GM21529 (cell line): ENCODE data around the gene HLTF.

ENCODE experiments used
- ATAC-seq: cut with Tn5 transposase; IDR thresholded peaks from one replicate; pipeline ENCODE4 v1.9.1; 2021; ENCODE audit not compliant: unreplicated experiment

The HLTF gene

GRCh38 chr3:149090461-149090860 is 4.1 kb upstream of the HLTF start:
- no peak for ATAC-seq

- no peak for ATAC-seq
Observed at GRCh38 chr3:149089395-149089794, 3.1 kb upstream of the HLTF start.

GRCh38 chr3:149087208-149087607 is 875 bp upstream of the HLTF start:
- ATAC-seq: no peak

GRCh38 chr3:149085828-149086231 is 503 bp downstream of the HLTF start:
- ATAC-seq: peak; percentile 33

GRCh38 chr3:149081772-149082171 is 4.6 kb downstream of the HLTF start:
- ATAC-seq: no peak

- no peak for ATAC-seq
Observed at GRCh38 chr3:149080699-149081091, 5.6 kb downstream of the HLTF start.

GRCh38 chr3:149080011-149080698 is 6.2 kb downstream of the HLTF start:
- ATAC-seq: no peak

- no peak for ATAC-seq
Observed at GRCh38 chr3:149077628-149078027, 8.7 kb downstream of the HLTF start.

GRCh38 chr3:149067883-149068282 is 18.4 kb downstream of the HLTF start:
- ATAC-seq: no peak

- no peak for ATAC-seq
Observed at GRCh38 chr3:149061776-149062175, 24.6 kb downstream of the HLTF start.

- ATAC-seq: peak; percentile 72
Observed at GRCh38 chr3:149058602-149059001, 27.7 kb downstream of the HLTF start.

GRCh38 chr3:149058198-149058597 is 28.1 kb downstream of the HLTF start:
- ATAC-seq: no peak

GRCh38 chr3:149055575-149055974 is 30.8 kb downstream of the HLTF start:
- ATAC-seq: no peak

- no peak for ATAC-seq
Observed at GRCh38 chr3:149044339-149045083, 41.8 kb downstream of the HLTF start.

- peak; percentile 94 for ATAC-seq
Observed at GRCh38 chr3:149042789-149043386, 43.4 kb downstream of the HLTF start.

GRCh38 chr3:149038322-149038721 is 48.0 kb downstream of the HLTF start:
- ATAC-seq: no peak

GRCh38 chr3:149037684-149038083 is 48.6 kb downstream of the HLTF start:
- ATAC-seq: no peak

GRCh38 chr3:149031096-149031495 is 55.2 kb downstream of the HLTF start:
- no peak for ATAC-seq

- ATAC-seq: no peak
Observed at GRCh38 chr3:149026718-149027117, 59.6 kb downstream of the HLTF start.

- ATAC-seq: no peak
Observed at GRCh38 chr3:149023951-149024350, 62.4 kb downstream of the HLTF start.

GRCh38 chr3:149021830-149022229 is 64.5 kb downstream of the HLTF start:
- no peak for ATAC-seq

GRCh38 chr3:149020839-149021252 is 65.5 kb downstream of the HLTF start:
- no peak for ATAC-seq
